GM13976 (cell line): ENCODE data around the gene SARM1.

Experiments used
- DNase-seq: peaks from one replicate; pipeline ENCODE4 v3.0.0; 2012; ENCODE audit warnings: low spot score
- in situ Hi-C: fragments of 300-500 bp; cut with MboI; formaldehyde crosslinking; loops from one replicate; pipeline ENCODE4 v1.12.0; 2022; ENCODE audit warnings: low sequenced_read_pairs, mixed read lengths, inconsistent platforms; ENCODE audit not compliant: unreplicated experiment
- TF ChIP-seq, protein P1 (sequence below): IDR thresholded peaks from 2 replicates; pipeline ENCODE4 v1.5.1; 2012; ENCODE audit warnings: borderline replicate concordance, mild to moderate bottlenecking; ENCODE audit not compliant: insufficient read depth; ENCODE audit errors: extremely low read depth, missing control alignments, control extremely low read depth

SARM1 gene

DNA sequence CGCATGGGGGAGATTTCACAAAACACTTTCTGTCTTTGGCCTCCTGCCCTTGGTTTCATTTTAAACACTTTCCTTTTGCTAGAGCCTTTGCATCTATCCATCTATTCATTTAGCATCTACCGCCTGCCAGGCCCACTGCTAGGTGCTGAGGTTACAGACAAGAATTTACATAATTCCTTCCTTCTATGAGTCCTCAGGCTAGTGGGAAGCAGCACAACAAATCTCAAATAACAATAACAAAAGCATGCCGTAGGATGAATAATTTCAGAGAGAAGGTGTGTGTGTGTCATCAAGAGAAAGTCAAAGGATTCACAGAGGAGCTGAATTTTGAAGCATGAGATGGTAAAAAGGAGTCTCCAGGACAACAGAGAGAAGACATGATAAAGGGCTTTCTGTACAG, 40.6 kb downstream of the SARM1 start:
- DNase-seq: no peak
- TF ChIP-seq, protein P1, sequence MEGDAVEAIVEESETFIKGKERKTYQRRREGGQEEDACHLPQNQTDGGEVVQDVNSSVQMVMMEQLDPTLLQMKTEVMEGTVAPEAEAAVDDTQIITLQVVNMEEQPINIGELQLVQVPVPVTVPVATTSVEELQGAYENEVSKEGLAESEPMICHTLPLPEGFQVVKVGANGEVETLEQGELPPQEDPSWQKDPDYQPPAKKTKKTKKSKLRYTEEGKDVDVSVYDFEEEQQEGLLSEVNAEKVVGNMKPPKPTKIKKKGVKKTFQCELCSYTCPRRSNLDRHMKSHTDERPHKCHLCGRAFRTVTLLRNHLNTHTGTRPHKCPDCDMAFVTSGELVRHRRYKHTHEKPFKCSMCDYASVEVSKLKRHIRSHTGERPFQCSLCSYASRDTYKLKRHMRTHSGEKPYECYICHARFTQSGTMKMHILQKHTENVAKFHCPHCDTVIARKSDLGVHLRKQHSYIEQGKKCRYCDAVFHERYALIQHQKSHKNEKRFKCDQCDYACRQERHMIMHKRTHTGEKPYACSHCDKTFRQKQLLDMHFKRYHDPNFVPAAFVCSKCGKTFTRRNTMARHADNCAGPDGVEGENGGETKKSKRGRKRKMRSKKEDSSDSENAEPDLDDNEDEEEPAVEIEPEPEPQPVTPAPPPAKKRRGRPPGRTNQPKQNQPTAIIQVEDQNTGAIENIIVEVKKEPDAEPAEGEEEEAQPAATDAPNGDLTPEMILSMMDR: no peak
- in situ Hi-C loops: no loop called here

DNA sequence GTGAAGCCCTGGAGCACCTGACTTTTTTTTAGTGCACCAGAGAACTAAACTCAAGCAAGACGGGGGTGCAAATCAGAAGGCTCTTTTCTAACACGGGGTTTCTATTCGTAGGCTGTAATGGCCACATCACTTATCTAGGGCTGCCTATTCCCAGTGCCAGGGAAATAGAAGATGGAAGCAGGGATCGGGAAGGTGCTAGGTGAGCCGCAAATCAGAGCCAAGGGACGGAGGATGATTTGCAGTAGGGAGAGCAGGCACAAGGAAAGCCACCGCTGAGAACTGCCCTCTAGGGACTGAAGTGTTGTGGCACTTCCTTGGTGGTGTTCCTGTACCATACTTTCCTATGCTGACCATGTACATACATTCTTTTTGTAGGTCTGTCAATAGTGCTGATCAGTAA, 42.3 kb downstream of the SARM1 start:
- no peak for DNase-seq
- TF ChIP-seq, protein P1: no peak
- in situ Hi-C loops: no loop called here

DNA sequence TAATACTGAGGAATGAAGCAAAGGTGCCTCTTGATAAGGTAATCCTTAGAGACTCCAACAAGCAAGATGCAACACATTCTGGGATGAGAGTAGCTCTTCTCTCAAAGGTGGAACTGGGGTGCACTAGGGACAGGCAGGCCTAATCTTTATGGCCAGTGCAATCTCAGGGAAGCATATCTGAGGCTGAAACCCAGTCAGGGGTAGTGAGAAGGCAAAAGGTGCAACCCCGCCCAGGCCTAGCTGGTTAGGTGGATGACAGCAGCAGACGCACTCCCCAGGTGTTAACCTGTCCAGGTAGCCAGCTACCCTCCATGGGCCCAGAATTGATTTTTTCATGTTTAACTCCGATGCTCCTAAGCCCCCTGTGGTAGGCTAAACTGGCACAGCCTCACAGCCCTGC, 44.4 kb downstream of the SARM1 start:
- TF ChIP-seq, protein P1: no peak
- in situ Hi-C loops: no loop called here
- DNase-seq: no peak

DNA sequence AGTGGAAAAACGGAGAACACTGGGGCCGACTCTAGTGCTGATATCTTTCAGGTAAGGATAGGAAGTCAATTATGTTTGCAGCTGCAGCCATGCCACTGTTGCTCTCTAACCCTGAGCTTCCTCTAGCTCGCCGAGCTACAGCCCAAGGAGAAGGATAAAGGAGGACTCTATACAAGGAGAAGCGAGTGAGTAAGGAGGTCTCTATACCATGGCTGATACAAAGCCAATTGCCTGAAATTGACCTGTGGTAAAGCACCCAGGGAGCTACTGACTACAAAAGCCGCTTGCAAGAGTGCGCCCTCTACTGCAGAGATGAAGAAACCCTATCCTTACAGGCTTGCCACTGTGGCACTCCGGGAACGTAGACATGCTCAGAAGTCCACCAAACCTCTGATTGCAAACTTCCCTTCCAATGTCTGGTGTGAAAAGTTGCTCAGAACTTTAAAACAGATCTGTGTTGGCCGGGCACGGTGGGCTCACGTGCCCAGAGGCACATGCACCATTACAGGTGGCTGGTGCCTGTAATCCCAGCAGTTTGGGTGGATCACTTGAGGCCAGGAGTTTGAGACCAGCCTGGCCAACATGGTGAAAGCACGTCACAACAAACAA, 45.3 kb downstream of the SARM1 start:
- peak; percentile 73 for DNase-seq
- in situ Hi-C loops: no loop called here
- TF ChIP-seq, protein P1: peak; percentile 75

DNA sequence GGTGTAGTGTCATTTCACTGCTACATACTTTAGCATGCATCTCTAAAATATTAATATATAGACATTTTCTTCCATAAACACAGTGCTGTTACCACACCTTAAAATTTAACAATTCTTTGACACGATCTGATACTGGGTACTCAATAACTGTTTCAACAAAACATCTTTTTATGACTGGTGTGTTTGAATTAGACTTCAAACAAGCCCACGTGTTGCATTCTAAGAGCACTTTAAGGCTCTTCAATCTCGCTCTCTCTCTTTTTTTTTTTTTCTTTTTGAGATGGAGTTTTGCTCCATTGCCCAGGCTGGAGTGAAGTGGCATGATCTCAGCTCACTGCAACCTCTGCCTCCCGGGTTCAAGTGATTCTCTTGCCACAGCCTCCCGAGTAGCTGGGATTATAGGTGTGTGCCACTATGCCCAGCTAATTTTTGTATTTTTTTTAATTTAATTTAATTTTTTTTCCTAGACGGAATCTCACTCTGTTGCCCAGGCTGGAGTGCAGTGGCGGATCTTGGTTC, 50.4 kb downstream of the SARM1 start:
- TF ChIP-seq, protein P1: no peak
- no peak for DNase-seq
- in situ Hi-C loops: no loop called here

DNA sequence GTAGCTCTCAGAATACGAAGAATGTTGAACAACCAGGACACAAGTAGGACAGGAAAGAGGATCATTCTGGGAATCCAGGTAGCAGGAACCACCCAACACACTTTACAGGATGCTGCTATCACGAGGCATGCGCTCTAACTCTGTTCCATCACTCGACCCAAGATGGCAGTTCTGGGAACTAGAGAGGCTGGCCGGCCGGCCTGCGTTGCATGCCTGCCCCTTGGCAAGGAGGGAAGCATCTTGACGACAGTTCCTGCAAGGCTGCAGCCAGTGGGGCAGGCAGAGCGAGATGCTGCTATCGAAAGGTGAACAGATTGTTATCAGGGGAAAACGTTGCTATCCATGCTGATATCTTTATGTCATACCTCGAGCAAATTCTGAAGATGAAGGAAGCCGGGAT, 53.7 kb downstream of the SARM1 start:
- TF ChIP-seq, protein P1: no peak
- in situ Hi-C loops: no loop called here
- DNase-seq: no peak
